ENCODE results near the gene CXCL14. TPM values are rescaled to one million over a fixed set of nuclear protein-coding genes. Genes with fewer than 3 reads are reported as not detected.

Gene CXCL14
- total RNA-seq, 1 donor from 2014 or later = 0.49 TPM

DNA sequence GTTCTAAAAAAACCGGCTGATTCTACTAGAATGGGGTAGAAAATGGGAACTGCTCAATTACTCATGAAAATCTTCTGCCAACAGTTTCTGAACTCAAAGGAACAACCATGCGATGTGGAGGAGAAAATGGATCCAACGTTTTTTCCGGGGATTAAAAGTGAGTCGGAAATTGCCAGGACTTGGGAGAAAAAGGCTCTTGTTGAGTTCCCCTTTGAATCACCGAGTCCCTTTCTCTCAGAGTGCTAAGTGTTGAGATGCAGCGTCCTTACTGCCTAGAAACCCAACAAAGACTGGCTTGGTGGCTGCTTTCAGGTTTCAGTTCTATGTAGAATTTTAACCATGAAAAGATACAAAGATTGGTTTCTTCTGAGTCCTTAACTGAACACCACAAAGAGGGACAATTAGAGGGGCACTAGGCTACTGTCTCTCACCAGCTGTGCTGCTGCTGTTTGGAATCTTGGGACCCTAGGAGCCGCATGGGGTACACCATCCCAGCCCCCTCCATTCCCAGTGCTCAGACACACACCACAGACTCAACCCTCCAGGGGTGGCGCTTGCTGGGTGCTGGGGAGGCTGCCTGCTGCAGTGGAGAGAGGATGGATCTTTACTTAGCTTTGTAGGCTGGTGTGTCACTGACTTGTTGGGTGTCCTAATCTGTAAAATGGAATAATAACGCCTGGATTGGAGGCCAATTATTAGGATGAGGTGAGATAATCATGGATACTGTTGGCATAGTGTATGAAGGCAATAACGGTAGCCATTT is 21.5 kb downstream of the CXCL14 start:
- TF ChIP-seq, protein P1, sequence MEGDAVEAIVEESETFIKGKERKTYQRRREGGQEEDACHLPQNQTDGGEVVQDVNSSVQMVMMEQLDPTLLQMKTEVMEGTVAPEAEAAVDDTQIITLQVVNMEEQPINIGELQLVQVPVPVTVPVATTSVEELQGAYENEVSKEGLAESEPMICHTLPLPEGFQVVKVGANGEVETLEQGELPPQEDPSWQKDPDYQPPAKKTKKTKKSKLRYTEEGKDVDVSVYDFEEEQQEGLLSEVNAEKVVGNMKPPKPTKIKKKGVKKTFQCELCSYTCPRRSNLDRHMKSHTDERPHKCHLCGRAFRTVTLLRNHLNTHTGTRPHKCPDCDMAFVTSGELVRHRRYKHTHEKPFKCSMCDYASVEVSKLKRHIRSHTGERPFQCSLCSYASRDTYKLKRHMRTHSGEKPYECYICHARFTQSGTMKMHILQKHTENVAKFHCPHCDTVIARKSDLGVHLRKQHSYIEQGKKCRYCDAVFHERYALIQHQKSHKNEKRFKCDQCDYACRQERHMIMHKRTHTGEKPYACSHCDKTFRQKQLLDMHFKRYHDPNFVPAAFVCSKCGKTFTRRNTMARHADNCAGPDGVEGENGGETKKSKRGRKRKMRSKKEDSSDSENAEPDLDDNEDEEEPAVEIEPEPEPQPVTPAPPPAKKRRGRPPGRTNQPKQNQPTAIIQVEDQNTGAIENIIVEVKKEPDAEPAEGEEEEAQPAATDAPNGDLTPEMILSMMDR (IDR thresholded peaks at IDR 0.05; ENCODE audit: borderline replicate concordance) = no peak
- no peak overlapping the region for H3K27ac ChIP-seq (replicated peaks)
- intact Hi-C loops (cut with micrococcal nuclease) = no loop called here
- no peak overlapping the region for H3K4me3 ChIP-seq
- H3K27me3 ChIP-seq (ENCODE audit: low read depth) = peaks cover 80% of the 10 kb centered on the region
- DNase-seq = no peak
- H3K9me3 ChIP-seq (replicated peaks) = no peaks in the 10 kb centered on the region
- no peaks in the 10 kb centered on the region for H3K36me3 ChIP-seq
- H3K4me1 ChIP-seq = no peaks in the 10 kb centered on the region

DNA sequence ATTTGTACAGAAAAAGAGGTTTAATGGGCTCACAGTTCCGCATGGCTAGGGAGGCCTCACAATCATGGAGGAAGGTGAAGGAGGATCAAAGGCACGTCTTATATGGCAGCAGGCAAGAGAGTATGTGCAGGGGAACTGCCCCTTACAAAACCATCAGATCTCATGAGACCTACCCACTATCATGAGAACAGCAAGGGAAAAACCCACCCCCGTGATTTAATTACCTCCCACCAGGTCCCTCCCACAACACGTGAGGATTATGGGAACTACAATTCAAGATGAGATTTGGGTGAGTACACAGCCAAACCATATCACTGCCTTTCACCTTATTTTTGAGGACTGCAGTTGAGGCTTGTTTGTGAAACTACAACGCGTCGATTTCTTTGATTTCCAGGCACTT is 22.2 kb downstream of the CXCL14 start:
- TF ChIP-seq, protein P1 (IDR thresholded peaks at IDR 0.05; ENCODE audit: borderline replicate concordance) = no peak
- Histone ChIP-seq H3K36me3 (no peaks in the 10 kb centered on the region), H3K27me3 (ENCODE audit: low read depth) (peaks cover 87% of the 10 kb centered on the region)

DNA sequence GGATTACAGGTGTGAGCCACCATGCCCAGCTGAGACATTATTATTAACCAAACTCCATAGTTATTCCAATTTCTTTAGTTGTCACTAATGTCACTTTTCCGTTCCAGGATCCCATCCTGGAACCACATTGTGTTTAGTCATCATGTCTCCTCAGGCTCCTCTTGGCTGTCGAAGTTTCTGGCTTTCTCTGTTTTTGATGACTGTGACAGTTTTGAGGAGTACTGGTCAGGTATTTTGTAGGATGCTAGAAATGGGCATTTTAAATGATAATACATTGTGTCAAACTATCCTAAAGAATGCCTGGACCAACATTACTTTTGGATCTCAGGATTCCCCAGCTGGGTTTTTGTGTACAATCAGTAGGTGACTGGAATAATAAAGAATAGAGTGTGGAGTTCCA is 23.3 kb downstream of the CXCL14 start:
- no peaks in the 10 kb centered on the region for H3K4me1 ChIP-seq
- TF ChIP-seq, protein P1 (IDR thresholded peaks at IDR 0.05; ENCODE audit: borderline replicate concordance) = no peak
- peaks cover 95% of the 10 kb centered on the region for H3K27me3 ChIP-seq (ENCODE audit: low read depth)
- intact Hi-C loops (cut with micrococcal nuclease) = no loop called here
- no peak for DNase-seq
- H3K9me3 ChIP-seq (replicated peaks) = no peaks in the 10 kb centered on the region
- no peaks in the 10 kb centered on the region for H3K36me3 ChIP-seq
- H3K27ac ChIP-seq (replicated peaks) = no peak overlapping the region
- no peak overlapping the region for H3K4me3 ChIP-seq

More for the DNA sequence above, 22.2 kb downstream of the CXCL14 start:
- Histone ChIP-seq H3K4me3 (no peak overlapping the region), H3K9me3 (replicated peaks) (no peaks in the 10 kb centered on the region), H3K4me1 (no peaks in the 10 kb centered on the region), H3K27ac (replicated peaks) (no peak overlapping the region)
- intact Hi-C loops (cut with micrococcal nuclease) = no loop called here
- DNase-seq = no peak

DNA sequence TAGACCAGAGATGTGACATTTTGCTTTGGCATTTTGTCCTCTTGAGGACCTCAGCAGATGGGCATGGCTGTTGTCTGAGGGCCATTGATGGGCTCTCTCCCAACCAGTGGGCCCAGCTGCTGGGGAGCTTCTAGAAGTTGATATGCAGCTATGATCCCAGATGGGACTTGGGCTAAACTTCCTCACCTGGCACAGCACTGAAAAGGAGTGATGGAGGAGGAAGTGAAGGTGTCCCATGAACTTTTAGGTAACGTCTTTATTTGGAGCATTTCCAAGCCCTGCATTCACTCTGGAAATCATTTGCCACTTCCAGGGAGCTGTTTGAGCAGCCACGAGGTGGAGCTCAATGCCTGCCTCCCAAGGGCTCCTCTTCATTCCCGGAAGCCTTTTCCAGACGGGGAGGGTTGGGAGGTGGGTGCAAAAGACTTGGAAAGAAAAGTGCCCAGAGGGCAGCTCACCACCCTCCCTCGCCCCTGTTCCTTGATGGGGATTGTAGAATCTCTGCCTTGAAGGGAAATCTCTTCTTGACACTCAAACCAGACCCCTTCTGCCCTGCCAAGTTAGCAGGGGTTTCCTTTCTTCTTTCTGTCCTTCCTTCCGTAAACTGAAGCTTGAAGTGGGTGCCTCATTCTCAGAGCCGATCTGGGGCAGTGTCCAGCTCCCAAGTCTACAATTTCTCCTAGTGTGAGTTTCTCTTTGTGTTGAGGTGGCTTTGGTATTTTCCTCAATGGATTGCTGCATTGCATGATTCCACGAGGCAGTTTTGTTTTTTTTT is 24.9 kb downstream of the CXCL14 start:
- Histone ChIP-seq H3K4me3 (no peak overlapping the region), H3K36me3 (no peaks in the 10 kb centered on the region), H3K27ac (replicated peaks) (no peak overlapping the region), H3K4me1 (no peaks in the 10 kb centered on the region), H3K27me3 (ENCODE audit: low read depth) (peaks cover 95% of the 10 kb centered on the region), H3K9me3 (replicated peaks) (no peaks in the 10 kb centered on the region)
- TF ChIP-seq, protein P1 (IDR thresholded peaks at IDR 0.05; ENCODE audit: borderline replicate concordance) = no peak
- intact Hi-C loops (cut with micrococcal nuclease) = loop anchor here (5.0 kb wide), 1 partner anchor 87 kb away; no protein-coding TSS in a partner anchor
- no peak for DNase-seq

DNA sequence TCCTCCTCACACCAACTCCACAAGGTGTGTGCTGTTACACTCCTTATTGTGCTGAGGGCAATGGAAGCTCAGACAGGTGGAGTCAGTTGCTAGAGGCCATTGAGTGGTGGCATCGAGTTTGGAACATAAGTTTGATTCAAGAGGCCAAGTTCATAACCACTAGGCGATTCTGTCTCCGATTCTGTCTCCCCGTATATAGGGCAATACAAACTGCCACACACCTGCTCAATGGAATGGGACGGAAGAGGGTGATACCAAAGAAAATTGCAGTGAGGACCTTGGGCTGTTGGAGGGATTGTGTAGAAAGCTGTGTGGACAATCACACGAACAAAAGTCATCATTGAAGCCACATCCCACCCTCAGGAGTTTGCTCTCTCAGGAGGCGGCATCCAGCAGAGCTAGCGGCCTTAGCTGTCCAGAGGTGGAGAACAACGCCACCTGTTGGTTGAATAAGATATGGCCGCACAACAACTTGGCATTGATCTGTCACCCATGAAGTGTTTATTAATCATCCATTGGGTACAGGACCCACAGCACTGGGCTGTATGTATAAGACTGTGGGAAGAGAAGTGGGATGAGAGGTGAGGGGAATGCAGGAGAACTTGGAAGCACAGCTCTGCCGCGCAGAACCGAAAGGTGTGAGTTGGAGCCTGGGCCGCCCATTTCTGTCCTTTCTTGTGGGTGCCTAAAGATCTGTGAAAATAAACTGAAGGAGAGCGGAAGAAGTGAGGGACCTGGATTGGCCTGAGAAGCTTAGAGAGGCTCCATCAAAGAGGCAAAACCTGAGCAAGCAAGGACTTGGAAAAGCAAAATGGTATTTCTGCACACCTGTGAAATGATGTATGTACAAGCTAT is 27.0 kb downstream of the CXCL14 start:
- Histone ChIP-seq H3K36me3 (no peaks in the 10 kb centered on the region), H3K9me3 (replicated peaks) (no peaks in the 10 kb centered on the region), H3K27ac (replicated peaks) (no peak overlapping the region), H3K27me3 (ENCODE audit: low read depth) (peaks cover 98% of the 10 kb centered on the region), H3K4me3 (no peak overlapping the region), H3K4me1 (no peaks in the 10 kb centered on the region)
- peak; percentile 29 for DNase-seq
- TF ChIP-seq, protein P1 (IDR thresholded peaks at IDR 0.05; ENCODE audit: borderline replicate concordance) = peak; percentile 90
- intact Hi-C loops (cut with micrococcal nuclease) = loop anchor here (5.0 kb wide), 1 partner anchor 85 kb away; no protein-coding TSS in a partner anchor
